ENCODE results near the gene ELF1.
"Not testable (repeated sequence)": the region's sequence is repeated elsewhere in the genome, so short reads cannot be mapped to it uniquely, and the experiment has no call there.

Gene ELF1

DNA sequence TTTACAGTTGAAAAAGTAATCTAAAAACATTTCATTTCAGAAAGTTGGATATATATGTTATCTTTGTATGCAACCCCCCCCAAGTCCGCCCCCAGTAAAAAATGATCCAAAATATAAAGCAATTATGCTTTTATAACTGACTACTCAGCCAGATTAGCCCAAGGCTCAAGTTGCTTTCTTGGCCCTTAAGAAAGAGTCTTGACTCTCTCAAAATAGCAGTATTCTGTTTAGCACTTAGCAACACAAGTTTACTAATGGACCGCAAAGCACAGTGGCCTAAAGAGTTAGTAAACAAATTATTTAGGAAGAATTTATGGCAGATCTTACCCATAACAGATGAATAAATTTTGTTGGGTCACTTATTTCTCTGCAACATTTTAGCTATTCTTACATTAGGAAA lies 86.9 kb downstream of the ELF1 start:
- DNase-seq (ENCODE audit: low read depth): no peak

DNA sequence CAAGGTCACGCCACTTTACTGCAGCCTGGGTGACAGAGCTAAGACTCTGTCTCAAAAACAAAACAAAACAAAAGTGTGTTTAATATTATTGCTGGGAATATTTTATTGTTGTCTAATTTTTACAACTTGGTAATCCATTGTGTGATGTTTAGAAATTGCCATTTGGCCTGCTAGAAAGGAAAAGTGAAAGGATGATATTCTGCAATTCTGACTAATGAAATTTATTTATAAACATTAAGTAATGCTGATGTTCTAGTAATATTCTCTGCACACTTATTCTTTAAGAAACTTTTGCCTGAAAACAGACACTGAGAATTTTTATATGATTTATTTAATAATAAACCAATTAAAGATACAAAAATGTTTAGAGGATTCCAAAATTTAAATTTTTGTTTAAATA lies 87.4 kb downstream of the ELF1 start:
- no peak for DNase-seq (ENCODE audit: low read depth)

DNA sequence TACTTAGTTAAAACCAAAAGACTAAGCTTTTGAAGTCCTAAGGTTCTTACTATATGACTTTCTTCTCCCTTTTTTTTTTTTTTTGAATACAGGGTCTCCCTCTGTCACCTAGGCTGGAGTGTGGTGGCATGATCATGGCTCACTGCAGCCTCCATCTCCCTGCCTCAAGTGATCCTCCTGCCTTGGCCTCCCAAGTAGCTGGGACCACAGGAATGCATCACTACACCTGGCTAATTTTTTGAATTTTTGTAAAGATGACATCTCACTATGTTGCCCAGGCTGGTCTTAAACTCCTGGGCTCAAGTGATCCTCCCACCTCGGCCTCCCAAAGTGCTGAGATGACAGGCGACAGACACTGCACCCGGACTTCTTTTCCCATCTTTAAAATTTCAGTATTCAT lies 89.2 kb downstream of the ELF1 start:
- not testable (repeated sequence) for DNase-seq (ENCODE audit: low read depth)

DNA sequence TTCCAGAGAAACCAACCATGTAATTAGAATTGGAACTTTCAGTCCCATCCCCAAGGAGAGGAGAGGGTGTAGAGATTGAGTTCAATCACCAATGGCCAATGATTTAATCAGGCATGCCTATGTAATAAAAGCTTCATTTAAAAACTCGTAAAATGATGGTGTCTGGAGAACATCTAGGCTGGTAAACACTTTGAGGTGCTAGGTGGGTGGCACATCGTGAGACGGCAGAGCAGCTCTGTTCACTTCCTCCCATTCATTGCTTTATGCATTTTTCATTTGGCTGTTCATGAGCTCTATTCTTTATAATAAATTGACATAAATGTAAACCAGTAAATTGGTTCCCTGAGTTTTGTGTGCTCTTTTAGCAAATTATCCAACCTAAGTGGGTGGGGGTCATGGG lies 90.1 kb downstream of the ELF1 start:
- no peak for DNase-seq (ENCODE audit: low read depth)

DNA sequence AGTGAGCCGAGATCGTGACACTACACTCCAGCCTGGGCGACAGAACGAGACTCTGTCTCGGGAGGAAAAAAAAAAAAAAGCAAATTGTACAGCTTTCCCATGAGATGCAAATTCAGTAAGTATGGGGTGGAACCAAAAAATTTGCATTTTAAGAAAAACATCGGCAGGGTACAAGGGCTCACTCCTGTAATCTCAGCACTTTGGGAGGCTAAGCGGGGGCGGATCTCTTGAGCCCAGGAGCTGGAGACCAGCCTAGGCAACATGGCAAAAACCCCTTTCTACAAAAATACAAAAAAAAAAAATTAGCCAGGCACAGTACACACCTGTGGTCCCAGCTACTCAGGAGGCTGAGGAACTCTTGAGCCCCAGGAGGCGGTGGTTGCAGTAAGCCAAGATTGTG lies 91.2 kb downstream of the ELF1 start:
- DNase-seq (ENCODE audit: low read depth): no peak

DNA sequence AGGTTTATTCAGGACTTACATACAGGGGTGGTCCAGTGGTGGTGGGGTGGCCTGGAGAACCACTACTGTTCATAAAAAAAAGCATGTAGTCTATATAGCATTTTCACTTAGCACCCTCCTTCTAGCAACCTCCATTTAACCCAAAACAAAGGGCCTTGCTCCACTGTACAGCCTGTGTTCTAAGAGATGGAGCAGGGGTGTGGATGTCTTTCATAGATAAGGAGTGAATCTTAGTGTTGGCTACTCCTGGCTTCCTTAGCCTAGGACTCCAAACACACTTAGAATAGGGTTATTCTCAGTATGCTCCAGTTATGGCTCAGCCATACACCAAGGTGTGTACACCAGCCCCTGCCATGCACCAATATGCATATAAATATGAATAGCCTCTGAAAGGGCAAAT lies 95.2 kb downstream of the ELF1 start:
- DNase-seq (ENCODE audit: low read depth): no peak

DNA sequence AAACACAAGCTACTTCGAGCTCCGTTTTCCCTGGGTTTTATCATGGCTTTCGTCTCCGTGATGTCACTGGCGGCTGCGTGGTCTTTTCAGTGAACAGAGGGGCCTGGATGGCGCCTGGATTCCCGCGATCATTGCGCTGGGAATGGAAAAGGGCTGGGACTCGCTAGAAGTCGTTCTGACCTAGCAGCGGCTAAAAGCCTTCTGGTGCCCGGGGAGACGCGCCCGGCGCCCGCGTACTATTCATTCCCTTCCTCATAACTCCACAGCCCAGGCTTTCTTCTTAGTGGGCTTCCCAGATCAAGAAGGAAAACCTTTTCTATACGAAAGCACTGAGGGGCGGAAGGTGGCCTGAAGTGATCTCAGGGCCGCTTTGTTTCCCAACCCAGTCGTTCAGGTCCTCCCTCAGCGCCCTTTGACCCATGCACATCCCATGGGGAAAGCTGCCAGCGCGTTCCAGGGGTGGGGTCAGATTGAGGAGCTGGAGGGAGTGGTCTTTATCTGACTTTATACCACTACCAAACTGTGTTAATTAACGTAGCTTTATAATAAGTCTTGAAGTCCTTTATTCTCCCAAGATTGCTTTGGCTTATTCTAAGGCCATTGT lies 96.6 kb downstream of the ELF1 start:
- DNase-seq (ENCODE audit: low read depth): no peak

DNA sequence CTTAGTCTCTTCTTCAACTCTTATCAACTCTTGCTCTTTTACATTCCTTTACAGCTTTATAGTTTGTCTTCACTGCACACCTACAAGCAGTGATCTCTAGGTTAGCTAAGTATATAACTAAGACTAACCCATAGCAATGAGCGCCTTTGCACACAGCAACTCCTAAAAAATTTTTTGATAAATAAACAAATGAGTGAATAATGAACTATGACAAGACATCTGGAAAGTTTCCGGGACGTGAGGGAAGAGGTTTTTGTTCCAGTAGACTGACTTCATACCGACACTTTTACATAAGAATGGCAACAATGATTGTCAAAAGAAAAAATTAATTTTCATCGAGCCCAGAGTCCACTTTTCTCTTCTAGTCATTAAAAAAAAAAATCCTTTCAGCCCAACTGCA lies 98.3 kb downstream of the ELF1 start:
- DNase-seq (ENCODE audit: low read depth): peak; percentile 63

DNA sequence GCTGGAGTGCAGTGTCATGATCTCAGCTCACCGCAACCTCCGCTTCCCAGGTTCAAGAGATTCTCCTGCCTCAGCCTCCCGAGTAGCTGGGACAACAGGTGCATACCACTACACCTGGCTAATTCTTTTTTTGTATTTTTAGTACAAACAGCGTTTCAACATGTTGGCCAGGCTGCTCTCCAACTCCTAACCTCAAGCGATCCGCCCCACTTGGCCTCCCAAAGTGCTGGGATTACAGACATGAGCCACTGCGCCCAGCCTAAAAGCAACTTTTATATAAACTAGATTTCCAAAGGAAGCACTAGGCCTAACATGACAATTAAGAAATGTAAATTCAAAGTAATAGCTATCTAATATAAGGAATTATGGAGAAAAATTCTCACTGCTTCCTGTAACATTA lies 99.2 kb downstream of the ELF1 start:
- DNase-seq (ENCODE audit: low read depth): not testable (repeated sequence)

DNA sequence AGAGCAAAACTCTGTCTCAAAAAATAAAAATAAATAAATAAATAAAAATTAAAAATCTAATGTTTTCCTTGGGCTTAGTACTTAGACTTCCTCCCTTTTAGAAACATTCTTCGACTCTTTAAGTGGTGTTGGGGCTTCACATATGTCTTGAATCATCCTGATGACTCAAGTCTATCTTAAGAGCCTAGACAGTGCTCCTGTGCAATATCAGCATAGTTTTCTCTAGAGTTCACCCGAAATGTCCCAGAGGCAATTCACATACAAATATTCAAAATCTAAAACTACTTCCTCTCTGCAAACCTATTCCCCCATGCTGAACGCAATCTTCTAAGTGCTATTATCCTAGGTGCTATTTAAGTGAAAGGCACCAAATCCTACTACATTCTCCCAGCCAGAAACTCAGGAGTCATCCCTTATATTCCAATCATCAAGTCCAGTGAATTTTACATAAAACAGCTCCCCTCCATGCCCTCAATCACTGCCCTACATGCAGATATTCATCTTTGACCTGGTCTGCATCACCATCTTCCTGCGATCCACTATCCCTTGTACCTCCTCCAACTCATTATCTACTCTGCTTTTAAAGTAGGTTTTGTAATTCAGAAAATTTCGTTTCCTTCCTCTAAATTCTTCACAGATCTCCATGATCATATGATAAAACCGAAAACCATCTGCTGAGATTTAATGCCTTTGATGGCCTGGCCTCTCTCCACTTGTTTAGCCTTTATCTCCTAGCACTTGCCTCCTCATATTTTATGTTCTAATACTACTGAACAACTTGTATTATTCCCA lies 102.7 kb downstream of the ELF1 start:
- peak; percentile 80 for DNase-seq (ENCODE audit: low read depth)

DNA sequence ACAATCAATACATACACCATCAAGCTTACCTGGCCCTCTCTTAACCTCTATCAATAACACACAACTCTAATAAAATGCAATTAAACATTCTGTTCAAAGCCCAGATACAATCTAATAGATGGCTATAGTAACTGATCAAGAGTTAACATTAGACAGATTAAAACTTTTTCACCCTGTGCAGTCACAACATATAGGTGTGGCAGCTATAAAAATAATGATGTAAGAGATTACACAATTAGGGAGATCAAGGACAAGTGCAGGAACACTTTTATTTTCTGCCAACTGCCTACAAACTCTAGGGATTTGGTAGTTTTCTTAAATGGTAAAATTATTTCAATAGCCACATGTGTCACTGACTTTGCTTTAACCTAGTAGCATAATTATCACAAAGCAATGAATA lies 104.3 kb downstream of the ELF1 start:
- not testable (repeated sequence) for DNase-seq (ENCODE audit: low read depth)

DNA sequence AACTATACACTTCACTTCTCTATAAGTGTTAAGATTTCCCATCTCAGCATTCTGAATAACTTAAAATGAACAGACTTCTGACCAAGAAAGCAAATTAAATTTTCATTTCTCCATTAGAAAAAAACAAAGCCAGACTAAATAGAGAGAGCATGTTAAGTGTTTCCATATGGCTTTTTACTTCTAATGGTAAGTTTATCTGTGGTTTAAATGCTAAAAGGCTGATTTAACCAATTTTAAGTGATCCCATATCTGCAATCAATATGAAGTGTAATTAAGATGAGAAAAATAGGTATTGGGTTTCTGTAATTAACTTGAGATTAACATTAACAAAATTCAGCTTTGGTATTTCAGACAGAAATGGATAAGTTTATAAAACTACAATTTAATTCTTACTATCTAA lies 107.8 kb downstream of the ELF1 start:
- DNase-seq (ENCODE audit: low read depth): no peak

DNA sequence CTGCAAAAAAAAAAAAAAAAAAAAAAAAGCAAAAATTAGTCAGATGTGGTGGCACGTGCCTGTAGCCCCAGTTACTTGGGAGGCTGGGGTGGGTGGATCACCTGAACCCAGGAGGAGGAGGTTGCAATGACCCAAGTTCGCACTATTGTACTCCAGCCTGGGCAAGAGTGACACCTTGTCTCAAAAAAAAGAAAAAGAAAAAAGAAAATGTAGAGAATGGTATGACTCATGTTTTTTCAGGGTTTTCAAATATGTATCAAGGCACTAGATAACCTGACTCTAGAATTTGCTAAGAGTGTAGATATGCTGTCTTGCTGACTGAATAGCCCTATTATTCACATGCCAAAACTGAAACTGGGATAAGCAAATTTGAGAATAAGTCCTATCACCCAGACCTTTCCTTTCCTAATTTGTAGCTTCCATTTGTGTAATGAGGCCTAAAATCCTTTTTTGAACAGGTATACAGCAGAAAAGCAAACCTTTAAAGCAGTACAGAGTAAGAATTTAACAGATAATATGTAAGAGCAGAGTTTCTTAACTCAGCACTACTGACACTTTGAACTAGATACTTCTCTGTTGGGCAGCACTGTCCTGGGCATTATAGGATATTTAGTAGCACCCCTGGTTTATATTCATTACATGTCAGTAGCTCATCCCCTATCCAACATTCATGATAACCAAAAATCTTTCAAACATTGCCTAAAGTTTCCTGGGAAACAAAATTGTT lies 108.6 kb downstream of the ELF1 start:
- DNase-seq (ENCODE audit: low read depth): peak; percentile 65

DNA sequence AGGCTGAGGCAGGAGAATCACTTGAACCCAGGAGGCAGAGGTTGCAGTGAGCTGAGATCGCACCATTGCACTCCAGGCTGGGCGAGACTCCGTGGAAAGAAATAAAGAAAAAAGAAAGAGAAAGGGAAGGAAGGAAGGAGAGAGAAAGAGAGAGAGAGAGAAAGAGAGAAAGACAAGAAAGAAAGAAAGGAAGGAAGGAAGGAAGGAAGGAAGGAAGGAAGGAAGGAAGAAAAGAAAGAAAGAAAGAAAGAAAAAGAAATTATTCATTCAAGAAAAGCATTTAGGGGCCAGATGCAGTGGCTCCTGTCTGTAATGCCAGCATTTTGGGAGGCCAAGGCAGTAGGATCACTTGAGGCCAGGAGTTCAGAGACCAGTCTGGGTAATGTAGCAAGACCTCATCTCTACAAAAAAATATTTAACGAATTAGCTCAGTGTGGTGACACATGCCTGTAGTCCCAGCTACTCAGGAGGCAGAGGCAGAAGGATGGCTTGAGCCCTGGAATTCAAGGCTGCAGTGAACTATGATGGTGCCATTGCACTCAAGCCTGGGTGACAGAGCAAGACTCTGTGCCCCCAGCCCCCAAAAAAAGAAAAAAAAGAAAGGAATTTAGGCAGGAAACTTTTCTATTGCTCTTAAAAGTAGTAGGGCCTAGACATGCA lies 109.4 kb downstream of the ELF1 start:
- DNase-seq (ENCODE audit: low read depth): peak; percentile 33

DNA sequence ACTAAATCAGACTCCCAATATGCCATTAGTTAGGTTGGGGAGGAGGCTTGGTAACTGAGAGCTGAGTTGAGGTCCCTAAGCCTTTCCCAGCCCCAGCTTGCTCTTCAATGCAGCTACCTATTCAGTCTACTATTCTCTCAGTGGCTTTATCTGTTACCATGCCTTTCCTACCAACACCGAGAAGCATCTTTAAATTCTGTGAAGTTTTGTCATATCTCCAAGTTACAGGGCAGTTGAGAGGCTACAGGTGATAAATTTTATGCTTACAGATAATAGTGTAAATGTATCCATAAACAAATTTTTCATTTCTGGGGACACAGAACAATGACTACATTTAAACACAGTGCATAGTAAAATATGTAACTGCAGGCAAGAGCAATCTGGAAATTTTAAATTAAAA lies 110.6 kb downstream of the ELF1 start:
- no peak for DNase-seq (ENCODE audit: low read depth)

DNA sequence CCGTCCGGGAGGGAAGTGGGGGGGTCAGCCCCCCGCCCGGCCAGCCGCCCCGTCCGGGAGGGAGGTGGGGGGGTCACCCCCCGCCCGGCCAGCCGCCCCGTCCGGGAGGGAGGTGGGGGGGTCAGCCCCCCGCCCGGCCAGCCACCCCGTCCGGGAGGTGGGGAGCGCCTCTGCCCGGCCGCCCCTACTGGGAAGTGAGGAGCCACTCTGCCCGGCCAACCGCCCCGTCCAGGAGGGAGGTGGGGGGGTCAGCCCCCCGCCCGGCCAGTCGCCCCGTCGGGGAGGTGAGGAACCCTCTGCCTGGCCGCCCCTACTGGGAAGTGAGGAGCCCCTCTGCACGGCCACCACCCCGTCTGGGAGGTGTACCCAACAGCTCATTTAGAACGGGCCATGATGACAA lies 118.1 kb downstream of the ELF1 start:
- not testable (repeated sequence) for DNase-seq (ENCODE audit: low read depth)

DNA sequence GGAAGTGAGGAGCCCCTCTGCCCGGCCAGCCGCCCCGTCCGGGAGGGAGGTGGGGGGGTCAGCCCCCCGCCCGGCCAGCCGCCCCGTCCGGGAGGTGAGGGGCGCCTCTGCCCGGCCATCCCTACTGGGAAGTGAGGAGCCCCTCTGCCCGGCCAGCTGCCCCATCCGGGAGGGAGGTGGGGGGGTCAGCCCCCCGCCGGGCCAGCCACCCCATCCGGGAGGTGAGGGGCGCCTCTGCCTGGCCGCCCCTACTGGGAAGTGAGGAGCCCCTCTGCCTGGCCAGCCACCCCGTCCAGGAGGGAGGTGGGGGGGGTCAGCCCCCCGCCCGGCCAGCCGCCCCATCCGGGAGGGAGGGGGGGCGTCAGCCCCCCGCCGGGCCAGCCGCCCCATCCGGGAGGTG lies 118.5 kb downstream of the ELF1 start:
- DNase-seq (ENCODE audit: low read depth): not testable (repeated sequence)

DNA sequence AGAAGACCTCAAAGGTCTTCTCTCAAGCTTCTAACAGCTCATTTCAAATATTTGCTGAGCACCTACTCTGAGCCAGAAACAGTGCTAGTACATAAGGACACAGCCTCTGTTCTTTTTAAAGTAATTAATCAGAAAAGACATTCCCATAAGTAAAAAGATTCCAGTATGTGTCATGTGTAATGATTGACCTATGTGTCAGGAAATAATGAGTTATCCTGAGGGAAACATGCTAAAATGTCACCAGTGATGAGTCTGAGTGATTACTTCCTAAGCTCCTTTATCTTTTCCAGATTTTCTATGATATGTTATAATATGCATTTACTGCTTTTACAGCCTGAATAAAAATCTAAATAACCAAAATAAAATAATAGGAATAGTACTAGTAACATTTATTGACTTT lies 122.1 kb downstream of the ELF1 start:
- DNase-seq (ENCODE audit: low read depth): no peak

DNA sequence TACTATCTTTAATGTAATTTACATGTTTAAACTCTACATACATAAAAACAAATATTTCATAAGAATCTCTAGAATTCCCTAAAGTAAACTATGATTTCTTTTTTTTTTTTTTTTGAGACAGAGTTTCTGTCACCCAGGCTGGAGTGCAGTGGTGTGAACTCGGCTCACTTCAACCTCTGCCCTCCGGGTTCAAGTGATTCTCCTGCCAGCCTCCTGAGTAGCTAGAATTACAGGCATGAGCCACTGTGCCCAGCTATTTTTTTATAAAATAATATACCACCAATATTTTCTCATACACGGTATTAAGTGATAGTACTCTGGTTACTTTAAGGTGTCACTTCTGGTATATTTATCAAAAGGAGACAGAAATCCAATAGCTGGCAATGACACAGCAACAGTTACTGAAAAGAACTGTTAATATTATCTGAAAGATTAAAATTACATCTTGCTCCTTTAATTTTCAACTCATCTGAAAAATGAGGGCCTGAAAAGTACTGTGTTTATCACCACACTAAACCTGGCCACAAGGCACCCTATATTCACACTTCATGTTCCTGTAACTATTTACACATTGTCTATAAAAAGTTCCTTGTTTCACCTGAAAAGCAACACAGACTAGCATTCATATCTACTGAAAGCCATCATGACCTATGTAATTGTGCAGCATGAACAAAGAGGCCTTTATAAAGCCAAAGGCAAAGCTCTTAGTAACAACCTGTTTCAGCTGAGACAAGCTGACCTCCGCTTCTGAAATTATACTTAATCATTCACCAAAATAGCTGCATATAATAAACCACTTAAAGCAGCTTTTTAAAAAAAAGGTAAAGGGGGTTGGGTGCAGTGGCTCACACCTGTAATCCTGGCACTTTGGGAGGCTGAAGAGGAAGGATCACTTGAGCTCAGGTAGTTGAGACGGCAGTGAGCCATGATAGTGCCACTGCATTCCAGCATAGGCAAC lies 123.6 kb downstream of the ELF1 start:
- DNase-seq (ENCODE audit: low read depth): no peak

DNA sequence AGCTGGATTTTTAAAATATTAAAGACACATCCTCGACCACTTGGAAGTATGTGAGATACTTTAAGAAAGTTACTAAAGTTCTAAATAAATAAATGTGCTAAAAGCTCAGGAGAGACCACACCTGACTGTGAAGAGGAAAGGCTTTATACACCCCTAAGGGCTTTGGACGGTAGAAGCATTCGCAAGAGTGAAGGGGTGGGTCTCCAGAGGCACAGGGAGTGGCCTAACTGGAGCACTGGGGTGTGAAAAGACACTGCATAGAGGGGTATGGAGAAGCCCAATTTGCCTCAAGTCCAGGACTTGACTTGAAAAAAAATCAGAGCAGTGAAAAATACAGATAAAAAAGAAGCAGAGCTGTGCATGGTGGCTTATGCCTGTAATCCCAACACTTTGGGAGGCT lies 125.5 kb downstream of the ELF1 start:
- DNase-seq (ENCODE audit: low read depth): not testable (repeated sequence)

DNA sequence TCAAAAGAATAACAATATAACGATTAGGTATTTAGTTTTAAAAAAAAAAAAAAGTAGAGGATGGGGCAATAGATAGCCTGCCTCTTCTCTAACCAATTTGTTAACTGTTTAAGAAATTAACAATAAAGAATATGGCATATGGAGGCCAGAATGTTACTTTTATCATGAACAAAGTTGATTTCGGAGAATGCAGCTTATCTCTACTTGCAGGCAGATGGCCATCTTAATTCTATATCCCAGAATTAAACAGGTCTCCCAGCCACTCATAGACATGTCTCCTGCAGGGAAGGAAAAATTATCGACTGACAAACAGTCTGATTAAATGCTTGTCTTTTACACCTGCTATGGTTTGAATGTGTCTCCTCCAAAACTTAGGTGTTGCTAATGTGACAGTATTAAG lies 133.1 kb downstream of the ELF1 start:
- no peak for DNase-seq (ENCODE audit: low read depth)

DNA sequence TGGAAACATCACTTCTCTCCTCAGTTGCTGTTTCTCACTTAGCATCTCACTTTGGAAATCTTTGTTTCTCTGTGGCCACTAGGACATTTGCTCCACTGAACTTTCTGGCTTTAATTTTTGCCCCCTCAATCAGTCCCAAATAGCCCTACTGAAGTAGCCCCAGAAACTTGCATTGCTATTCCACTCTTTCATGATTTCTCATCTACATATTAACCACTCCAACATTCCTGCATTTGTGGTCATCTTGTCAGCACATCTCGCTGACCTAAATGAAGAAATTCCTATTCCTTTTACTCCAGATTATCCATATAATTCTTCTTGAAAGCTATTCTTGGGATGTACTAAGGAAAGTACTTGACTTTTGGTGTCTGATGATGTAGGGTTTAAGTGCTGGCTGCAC lies 134.9 kb downstream of the ELF1 start:
- not testable (repeated sequence) for DNase-seq (ENCODE audit: low read depth)
